ENCODE data around the gene NR6A1.

NR6A1 gene

DNA sequence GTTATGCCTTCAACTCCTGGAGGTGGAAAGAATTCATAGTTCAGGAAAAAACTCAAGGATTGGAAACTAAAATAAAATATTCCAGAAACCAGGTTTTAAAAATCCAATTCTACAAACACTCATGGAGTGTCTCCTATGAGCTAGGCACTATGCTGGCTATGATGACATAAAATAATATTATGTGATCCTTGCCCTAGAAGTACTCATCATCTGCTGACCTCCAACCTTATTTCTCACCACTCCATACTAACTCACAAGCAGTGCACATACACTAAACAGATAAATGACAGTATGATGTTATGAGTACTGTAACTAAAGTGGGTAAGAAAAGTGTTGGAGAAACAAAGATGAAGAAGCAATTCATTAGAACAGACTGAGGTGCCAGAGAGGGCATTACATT, 170.7 kb downstream of the NR6A1 start:
- DNase-seq, result no peak

DNA sequence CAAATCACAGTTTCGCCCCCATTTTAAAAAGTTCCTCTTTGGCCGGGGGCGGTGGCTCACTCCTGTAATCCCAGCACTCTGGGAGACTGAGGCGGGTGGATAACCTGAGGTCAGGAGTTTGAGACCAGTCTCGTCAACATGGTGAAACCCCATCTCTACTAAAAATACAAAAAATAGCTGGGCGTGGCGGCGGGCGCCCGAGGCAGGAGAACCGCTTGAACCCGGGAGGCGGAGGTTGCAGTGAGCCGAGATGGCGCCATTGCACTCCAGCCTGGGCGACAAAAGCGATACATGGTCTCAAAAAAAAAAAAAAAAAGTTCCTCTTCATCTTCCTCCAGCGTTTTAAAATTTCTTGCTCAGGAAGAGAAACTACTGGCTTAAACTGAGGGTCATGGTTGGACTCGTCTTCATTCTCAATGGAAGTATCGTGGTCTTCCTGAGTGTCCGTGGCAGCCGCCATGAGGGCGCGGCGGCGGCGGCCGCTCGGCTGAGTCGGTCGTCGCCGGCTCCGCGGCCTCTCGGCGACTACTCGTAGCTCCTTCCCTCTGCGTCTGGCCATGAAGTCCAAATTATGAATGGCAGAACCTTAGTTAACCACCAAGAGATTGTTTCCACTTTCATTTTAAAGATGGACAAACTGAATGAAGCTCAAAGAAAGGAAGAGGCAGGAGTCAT, 171.9 kb downstream of the NR6A1 start:
- no peak for DNase-seq

DNA sequence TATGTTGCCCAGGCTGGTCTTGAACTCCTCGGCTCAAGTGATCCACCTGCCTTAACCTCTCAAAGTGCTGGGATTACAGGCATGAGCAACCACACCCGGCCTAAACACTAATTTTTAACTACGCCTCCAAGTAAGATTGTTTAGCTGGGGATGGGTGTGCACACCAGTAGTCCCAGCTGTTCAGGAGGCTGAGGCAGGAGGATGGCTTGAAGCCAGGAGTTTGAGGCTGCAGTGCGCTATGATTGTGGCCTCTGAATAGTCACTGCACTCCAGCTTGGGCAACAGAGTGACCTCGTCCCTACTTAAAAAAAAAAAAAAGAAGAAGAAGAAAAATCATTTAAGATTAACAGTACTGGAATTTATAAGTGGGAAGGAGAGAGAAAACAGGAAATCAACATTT, 173.1 kb downstream of the NR6A1 start:
- no peak for DNase-seq

DNA sequence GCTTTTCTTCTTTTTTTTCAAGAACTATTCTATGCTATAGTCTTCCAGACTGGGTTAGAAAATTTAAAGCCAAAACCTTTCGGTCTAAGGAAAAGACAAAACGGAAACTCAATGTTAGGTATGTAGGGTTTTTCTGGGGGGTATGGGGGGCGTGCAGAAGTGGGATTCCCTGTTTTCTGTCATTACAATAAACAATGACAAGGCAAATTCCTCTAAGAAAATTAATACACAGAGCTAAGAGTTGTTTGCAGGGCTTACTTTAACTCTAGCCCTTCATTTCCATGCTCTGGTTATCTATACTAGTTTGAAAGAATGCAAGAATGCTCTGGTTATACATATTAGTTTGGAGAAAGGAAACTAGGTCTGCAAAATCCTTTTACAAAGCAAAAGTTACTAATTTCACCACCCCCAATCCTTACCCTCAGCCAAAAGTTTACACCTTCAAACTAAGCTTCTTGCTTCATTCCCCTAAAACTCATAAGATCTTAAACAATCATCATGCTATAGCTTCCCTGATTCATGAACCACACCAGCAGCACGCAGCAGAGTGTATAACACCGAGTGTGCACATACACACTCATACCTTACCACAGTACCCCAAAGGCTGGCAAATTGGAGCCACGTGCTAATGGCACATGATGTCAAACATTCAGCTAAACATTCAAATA, 174.8 kb downstream of the NR6A1 start:
- DNase-seq, result no peak

DNA sequence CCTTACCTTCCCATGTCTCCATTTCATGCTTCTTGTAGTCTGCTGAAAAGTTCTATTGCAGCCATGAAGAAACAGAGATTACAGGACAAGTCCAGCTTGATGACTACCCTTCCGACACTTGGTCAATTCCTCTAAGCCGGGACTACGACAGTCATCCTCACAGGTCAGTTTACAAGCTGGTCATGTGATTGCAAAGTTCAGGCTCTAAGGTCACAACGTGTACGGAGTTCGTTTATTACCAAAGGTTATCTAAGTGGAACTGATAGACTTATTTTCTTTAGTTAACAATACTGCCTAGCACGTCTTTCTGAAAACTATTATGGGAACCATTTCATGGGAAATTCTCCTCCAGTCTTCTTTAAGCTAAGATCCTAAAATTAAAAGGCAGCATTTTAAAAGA, 175.4 kb downstream of the NR6A1 start:
- DNase-seq, result no peak

DNA sequence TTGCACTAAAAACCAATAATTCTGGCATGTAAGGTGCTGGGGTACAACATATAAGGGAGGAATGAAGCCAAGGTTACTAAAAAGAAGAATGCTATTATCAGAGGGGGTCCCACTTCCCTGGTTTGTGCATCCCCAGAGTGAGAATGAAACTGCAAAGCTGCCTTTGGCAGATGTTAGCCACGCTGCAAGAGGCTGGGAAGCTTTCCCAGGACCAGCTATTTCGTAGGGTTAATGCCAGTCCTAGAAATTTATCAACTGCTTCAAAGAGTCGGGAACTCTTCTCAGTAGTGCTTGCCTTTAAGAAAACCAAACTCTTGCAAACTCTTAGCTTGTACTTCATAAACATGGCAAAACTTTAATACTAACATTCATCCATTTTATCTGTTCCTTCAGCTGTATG, 176.4 kb downstream of the NR6A1 start:
- no peak for DNase-seq

DNA sequence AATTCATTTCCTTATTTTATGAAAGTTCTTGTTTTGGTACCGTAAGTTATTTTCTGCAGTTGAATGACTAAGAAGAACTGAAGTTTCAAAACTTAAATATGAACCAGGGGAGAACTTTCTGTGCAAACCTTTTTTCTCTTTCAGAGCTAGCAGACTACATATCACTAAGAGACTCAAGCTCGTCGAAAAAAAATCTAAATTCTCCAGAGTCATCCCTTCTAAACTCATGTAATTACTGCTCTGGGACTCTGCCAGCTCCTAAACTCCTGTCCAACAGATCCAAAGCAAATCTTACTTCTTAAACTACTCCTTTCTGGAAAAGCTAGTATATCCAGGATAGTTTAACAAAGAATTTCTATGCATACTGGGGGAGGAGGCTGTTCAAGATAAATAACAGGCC, 176.9 kb downstream of the NR6A1 start:
- DNase-seq, result no peak

DNA sequence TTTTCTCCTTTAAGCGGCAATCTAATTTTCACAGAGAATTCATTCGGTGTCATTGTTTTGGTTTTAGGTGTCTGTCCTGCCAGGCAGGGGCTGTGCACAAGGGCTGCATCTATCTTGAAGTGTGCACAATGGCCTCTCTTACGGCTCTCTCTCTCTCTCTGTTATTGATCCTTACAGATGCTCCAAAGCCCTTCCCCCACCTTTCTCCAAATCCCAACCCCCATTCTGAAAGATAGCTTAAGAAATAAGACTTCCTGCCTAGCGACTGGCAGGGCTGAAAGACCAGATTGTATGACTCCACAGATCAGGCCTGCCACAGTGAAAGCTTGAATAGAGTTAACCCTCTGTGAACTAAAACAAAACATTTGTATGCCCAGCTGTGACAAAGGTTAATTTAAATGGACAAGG, 177.5 kb downstream of the NR6A1 start:
- no peak for DNase-seq

DNA sequence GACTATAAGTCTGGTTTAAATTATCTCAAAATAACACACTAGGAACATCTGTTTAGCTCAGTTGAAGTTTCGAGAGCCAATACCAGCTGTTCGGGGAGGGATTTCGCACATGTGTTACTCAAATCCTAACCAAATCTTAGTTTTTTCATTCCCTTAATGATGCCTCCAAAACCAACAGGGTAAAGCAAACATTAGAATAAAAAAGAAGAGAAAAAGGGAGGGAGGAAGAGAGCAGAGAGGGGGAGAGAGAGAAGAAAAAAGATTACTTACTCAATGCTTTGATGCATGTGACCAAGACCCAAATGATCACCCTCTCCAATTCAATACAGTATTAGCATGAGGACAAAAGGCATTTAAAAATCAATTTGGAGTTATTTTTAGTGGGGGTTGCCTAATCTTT, 177.9 kb downstream of the NR6A1 start:
- DNase-seq, result no peak

DNA sequence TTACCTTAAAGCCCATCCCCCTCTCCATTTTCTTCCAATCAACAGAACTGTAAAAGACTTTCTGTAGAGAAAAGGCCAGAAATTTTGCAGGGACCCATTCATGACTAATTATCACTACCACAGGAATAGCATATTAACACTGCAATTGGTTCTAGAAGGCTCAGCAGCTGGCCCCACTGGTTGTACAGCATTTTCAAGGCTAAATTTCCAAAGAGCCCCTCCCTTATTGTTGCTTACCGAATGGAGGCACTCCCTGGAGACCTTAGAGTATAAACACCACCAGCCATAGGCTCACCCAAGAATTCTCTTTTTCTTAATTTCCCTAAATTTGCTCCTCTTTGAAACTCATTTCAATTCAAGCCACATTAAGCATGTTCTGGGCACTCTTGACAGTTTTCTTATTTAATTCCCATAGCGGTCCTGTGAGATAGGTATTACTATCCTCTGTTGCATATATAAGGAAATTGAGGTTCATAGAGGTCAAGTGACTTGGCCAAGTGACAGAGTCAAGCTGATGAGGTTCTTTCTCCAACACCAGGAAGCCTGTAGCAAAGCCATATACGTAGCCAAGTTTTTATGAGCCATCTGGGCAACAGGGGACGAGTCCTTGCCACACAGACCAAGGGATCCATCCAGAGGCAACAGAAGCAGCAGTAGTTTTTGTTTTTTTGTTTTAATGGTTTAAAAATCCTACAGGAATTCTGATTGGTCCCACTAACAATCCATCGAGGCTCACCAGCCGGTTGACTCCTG, 180.0 kb downstream of the NR6A1 start:
- no peak for DNase-seq

DNA sequence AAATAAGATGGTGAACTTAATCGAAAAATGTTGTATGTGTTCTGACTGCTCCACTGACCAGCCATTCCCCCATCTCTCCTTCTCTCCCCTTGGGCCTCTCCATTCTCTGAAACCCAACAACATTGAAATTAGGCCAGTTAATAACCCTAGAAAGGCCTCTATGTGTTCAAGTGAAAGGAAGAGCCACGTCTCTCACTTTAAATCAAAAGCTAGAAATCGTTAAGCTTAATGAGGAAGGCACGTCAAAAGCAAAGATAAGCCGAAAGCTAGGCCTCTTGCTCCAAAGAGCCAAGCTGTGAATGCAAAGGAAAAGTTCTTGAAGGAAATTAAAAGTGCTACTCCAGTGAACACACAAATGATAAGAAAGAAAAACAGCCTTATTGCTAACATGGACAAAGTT, 186.5 kb downstream of the NR6A1 start:
- DNase-seq, result no peak

DNA sequence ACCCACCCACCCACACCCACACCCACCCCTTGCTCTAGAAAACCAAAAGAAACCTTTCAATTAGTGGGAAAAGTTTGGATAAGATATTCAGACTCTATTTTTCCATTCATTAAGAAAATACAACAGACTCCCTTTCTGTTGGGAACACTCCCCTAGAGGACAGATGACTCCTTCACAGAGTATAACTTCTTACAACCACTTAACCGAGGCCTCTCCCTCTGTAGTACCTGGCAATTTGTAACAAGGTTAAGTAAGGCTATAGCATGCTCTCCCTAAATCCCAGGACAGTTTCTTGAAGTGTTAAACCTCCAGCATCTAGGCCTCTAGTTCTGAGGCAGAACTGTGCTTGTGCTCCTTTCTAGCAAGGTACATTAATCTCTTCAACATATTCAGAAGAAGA, 188.0 kb downstream of the NR6A1 start:
- DNase-seq, result no peak

DNA sequence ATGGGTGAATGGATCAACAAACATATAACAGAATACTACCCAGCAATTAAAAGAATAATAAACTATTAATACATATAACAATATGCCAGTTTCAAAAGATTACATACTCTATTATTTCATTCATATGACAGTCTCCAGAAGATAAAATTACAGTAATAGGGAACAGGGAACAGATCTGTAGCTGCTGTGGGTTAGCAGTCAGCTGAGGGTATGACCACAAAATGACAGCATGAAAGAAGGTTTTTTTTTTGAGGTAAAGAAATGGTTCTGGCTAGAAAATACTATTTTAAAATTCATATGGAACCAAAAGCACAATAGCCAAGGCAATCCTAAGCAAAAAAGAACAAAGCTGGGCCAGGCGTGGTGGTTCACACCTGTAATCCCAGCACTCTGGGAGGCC, 190.9 kb downstream of the NR6A1 start:
- no peak for DNase-seq

DNA sequence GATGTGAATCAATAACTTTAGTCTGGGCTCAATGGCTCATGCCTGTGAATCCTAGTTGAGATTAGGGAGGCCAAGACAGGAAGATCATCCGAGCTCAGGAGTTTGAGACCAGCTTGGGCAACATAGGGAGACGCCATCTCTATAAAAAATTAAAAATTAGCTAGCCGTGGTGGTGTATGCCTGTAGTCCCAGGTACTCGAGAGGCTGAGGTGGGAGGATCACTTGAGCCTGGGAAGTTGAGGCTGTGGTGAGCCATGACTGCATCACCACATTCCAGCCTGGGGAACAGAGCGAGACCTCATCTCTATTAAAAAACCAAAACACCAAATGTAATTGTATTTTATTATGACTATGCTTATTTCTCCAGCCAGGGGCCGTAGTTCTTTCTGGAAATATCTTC, 194.4 kb downstream of the NR6A1 start:
- DNase-seq, result no peak

DNA sequence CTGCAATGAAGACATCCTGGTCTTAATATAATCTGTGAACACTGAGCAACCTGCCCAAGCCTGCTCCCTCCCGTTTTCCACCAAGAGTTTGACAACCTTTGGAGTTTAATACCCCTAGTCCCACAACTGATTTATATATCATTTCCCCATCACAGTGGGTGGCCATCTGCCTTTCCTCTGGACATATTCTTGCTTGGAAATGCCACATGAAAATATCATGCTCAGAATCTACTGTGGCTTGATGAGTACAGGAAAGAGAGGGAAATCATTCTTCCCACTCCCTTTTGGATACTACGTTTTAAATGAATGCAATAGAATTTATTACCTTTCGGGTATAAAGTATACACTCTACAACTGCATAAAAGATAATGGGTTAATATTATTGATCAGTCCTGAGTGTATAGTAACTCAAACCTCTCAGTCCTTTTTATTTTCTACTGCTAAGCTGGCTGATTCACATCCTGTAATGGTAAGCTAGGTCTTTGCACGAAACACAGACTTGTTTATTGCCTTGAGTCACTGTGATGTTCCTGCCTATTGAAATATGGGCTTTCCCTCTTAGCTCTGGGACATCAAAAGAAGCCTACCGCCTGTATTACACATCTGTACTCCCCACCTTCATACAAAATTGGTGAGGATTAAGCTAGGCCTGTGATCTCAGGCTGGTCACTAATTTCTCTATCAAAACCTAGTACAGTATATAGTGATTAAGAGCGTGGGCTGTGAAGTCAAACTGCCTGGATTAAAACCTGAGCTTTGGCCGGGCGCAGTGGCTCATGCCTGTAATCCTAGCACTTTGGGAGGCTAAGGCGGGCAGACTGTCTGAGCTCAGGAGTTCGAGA, 196.4 kb downstream of the NR6A1 start:
- DNase-seq, result no peak

DNA sequence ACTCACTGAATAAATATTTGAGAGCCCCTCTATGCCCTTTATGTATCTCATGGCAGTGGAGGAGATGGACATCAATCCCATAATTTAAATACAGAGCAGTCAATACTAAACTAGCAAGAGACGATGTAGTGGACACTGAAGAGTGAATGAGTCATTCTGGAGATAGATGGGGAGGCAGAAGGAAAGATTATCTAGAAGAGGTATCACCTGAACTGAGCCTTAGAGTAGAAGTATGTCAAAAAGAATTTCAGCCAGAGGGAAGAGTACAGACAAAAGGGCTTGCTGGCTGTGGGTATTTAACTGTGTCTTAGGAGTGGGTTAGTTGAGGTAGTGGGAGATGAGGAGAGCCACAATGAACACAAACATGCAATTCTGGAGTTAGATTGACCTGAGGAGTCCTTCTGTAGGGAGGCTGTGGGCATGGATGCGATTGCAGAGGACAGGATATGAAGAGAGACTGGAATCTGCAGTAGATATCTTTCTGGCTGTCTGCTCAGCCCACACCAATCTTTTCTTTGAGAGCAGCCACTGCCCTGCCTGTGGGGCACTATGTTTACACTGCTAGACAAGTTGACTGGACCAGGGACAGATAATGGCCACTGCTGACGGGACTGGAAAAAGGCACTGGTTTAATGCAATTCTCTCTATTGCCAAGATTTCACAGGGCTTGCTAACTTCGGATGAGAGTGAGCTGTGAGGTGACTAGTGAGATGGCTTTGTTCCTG, 200.0 kb downstream of the NR6A1 start:
- DNase-seq, result no peak

DNA sequence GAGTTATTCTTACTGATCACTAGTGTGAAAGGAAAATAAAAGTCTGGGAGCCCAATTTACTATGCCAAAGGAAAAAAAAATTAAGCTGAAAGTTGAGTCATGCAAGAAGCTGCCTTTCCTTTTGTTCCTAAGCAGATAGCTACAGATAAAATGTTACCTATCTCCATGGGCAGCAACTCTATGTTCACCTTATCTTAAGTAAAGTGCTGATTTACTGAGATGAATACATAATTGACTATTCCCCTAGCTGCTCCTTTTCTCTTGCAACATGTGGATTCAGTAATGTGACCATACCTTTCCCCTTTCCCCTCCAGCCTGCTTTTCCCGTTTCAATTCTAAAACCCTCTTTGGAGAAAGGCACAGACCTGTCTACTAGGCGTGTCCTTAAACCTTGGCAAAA, 201.2 kb downstream of the NR6A1 start:
- no peak for DNase-seq

DNA sequence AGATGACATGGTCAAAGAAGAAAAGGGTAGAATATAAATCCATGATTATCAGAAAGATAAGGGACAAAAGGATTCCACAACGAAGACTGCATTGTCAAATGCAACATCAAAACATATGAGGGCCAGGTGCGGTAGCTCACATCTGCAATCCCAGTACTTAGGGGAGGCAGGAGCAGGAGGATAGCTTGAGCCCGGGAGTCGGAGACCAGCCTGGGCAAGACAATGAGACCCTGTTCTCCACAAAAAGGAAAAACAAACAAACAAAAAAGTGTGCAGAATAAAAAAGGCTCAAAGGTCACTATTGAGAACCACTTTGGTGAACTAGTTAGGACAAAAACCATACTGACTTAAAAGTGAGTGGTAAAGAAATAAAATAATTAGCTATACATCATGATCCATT, 203.7 kb downstream of the NR6A1 start:
- no peak for DNase-seq

DNA sequence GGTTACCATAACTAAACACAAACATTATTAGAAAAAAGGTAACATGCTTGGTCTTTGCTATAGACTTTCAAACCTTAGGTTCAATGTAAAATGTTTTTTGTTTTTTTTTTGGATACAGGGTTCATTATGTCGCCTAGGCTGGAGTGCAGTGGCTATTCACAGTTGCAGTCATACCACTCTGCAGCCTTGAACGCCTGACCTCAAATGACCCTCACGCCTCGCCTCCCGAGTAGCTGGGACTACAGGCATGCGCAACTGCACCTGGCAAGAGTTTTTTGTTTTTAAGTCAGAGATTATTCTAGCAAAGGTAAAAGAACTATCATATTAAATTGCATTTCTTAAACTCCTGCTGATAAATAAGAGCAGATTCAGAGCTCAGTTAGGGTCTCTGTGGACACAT, 208.8 kb downstream of the NR6A1 start:
- no peak for DNase-seq

DNA sequence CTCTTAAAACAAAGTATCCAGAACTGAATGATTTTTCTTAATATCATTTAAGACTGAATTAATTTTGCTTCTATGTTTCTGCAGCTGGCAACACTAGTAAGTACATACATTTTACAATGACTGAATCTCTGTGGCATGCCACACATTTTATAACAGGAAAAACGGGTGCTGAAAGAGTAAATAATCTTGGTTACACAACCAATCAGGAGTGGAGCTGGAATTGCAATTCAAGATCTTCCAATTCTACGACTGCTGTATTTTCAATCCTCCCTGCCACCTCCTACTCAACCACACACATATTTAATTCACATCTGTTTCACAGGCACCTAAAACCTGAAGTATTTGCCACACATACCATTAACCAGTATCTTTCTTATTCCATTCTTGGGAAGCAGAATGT, 211.2 kb downstream of the NR6A1 start:
- DNase-seq, result no peak

DNA sequence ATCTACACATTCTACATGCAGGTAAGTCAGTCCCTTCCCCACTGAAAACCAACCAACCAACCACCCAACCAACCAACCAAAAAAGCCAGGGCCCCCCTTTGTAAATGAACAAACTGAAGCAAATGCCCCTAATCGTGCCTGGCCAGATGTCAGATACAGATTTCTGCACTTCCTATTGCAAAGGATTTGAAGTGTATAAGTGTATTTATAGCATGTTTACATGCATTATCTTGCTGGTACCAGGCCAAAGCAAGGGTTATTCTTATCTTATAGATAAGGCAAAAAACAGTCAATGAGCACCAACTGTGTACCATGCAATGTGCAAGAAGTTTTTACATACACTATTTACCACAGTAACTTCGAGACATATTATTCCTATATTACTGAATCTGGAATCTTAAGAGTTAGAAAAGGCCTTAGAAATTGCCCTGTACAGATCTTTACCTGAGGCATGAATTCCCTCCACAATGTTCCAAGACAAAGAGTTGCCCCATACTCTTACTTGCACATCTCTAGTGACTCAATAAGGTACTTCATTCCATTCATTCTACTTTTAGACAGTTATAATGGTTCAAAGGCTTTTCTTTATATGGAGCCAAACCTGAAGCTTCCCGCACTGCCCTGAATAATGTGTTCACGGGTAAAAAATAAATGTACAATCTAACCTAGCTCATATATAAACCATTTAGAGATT, 212.2 kb downstream of the NR6A1 start:
- DNase-seq, result no peak

DNA sequence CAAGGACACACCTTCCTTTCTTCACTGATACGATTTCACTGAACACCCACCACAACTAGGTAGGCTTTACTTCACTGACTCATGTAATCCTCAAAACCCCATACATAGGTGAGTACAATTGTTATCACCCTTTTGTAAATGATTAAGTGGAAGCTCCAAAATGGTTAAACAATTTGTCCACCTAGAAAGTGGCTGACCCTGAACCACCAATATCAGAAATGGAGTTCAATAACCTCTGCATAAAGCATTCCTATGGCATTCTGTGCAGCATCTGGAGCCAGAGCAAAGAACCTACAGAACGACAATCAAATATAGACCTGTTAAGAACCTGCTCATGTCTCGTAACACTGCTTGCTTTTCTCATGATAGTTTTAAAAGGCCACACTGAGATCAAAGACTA, 213.2 kb downstream of the NR6A1 start:
- no peak for DNase-seq

Measured in CD4-positive, alpha-beta T cell treated with Interleukin-1 beta for 1 hour (primary cell).